ENCODE results near the gene C1R.

Gene C1R

DNA sequence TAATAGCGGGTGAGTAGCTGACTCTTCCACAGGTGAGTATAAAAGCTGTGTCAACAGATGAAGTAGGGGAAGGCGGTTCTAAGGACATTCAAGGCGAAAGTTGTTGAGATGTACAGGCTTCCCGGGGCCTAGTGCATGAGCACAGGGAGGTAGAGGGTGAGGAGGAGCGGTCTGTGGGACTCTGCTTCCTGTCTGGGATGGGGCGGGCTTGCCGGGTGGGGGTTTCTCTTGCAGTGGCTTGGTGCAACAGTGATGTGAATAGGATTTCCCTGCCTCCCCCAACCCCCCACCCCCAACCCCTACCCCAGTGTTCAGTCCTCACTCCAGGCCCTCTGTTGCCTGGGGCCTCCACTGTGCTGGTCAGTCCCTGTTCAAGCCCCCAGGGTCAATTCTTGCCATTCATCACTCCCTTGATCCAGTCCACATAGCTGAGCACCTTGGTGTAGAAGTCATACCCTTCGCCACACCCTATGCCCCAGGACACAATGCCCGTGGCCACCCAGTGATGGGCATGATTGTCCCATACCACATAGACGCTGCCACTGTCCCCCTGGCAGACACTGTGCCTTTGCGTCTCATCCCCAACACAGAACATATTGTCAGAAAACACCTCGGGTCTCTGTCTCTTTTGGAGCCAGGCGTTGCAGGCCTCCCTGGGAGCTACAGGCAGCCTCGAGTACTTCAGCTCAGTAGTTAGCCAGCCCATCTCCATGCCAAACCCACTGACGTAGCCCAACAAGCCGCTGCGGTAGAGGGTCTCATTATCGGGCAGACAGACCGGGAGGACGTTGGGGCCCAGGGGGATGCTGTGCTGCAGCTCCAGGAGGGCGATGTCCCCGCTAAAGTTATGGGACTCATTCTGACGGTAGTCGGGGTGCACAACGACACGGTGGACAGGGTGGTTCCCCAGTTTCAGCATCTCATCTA is 4.0 kb upstream of the C1R start:
- no peak for DNase-seq

DNA sequence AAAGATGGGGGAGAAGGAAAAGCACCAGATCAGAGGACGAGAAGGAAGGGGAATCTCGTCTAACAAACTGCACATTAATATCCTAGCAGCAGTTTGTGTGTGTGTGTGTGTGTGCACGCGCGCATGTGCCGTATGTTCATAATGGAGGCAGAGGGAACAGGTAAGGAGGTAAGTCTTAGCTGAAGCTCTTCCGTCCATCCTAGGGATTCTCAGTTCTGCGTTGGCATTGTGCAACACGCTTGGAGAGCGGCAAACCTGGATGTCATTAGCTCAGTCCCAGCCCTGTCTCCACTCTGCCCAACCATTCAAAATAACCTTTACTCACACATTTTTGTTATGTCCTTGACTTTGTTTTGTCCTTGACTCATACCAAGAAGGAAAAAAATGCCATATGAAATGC is 1.6 kb upstream of the C1R start:
- DNase-seq, result no peak

DNA sequence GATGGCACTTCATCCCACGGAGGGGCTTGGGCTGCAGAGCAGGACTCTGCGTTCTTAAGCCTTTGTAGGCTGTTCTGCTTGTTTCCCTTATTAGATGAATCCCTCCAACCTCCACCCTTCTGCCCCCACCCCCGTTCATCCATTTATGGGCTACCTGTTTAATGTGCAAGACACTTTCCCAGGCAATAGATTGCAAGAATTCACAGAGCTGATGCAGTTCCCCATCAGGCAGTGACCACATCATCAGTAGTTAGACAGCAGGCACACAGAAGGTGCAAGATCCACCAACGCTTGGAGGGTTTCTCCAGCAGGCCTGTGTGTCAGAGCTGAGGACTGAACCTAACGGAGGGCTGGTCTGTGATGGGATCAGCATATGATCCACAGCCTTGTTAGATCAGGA is 1.2 kb upstream of the C1R start:
- no peak for DNase-seq

DNA sequence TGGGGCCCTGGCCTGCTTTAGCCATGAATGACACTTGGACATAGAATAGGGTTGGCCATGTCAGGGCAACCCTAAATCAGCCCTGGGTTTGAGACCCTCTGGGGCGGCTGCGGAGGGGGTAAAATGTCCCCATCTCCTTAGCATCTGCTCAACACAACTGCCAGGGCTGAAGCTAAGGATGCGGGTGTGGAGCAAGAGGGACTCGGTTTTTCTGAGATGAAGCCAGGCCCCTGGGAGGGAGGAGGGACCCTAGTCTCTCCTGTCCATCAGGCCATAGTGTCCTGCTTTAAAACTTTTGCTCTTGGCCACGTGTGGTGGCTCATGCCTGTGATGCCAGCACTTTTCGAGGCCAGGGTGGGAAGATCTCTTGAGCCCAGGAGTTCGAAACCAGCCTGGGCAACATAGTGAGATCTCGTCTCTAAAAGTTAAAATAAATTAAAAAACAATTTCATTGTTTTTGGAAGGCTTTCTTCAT is 778 bp upstream of the C1R start:
- no peak for DNase-seq

DNA sequence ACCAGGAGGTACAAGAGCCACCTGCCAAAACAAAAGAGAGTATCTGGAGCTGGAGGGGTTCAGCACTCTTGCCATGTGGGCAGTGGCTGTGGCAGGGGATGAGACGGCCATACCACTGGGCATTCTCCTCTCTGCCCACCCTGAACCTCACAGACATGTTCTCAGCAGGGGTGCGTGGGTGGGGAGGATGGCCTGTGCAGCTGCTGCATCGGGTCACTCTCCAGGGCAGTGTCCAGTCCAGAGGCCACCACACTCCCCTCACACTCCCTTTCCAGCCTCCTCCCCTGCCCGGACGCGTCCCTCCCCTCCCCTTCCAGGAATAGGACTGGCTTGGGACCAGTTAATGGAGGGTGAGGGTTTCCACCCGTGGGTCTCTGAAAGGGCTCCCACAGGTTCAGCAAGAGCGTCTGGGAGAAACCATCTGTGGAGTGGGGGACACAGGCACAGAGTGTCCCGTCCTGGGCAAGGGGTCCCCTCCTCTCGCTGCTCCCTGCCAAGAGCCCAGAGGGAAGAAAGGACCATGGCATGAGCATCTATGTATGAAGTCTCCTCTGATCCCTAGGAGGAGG is 501 bp downstream of the C1R start:
- DNase-seq, result no peak

DNA sequence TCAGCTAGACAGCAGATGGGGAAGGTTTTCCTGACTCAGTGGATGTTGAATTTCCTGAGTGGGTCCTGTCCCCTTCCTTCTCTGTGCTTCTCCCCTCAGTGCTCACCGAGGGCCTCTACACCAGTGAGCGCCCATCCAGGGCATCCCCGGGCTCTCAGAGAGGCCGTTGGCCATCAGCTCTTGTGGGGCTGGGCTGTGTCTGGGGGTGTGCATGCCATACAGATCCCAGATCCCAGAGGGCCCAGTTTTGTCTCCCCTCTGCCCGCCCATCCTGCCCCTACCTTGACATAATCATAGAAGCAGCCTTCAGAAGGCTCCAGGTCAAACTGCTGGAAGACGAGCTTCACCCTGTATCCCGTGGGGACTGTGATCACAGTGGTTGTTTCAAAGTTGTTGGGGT is 1.1 kb downstream of the C1R start:
- DNase-seq, result no peak

DNA sequence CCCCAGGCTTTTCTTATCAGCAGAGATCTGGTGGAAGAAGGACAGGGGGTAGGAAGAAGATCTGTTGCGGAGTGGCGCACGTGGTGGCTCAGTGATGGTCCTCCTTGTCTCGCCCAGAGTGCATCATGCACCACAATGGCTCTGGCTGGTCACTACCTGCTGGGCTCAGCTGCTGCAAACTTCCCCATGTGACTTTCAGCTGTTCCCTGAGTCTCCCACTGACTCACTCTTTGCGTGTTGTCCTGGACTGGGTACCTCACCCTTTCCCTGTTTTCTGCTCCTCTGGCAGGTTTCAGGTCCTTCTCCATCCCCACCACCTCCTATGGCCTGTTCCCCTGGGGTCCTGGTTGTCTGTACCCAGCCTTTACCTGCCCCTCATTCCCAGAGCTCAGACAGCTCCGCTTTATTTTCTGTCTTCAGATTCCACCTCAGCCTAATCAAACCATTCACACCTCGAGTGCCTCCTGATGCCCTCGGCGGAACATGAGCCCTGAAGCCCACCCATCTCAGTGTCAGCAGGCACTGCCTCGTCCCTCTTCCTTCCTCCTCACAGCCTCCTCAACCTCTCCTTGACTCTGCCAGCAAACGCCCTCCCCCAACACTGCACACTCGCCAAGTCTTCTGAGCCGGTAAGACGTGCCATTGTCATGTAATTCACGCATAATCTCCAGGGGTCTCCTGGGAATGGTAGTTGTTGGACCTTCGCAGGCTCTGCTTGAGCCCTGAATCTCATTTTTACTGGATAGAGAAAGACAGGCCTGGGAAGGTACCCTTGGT is 1.8 kb downstream of the C1R start:
- DNase-seq, result no peak

DNA sequence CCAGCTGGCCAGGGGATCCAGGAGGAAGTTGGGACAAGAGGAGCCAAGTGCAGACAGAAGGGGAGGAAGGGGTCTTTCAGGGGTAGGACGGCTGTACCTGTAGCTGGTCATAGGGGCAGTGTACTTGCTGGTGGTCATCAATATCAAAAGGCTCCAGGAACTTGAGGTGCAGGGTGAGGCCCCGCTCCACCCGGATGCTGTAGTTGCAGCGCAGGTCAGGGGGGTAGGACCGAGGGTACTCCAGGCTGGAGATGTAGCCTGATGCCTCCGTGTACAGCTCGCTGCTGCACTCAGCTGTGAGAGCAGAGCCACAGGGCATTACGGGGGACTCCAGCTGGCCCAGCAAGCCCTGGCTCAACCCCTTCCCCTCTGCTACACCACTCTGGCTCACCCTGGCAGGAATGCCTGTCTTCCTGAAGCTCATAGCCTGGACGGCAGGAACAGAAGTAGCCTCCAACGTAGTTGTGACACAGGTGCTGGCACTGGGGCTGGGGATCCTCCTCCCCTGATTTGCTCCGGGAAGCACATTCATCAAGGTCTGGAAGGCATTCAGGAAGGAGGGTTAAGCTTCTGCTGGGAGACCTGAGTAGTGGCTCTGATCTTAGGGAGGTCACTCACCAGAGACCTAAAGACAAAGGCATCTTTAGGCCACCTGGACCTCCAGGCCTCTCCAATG is 2.9 kb downstream of the C1R start:
- DNase-seq, result no peak

DNA sequence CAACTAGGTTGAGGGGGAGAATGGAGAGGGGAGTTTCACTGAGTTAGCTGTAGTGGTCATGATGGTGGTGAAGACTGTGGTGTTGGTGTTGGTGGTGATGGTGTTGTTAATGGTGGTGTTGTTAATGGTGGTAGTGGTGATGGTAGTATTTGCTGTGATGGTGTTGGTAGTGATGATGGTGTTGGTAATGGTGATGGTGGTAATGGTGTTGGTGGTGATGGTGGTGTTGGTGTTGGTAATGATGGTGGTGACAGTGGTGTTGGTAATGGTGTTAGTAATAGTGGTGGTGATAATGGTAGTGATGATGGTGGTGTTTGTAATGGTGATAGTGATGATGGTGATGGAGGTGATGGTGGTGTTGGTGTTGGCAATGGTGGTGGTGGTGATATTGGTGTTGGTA is 9.1 kb downstream of the C1R start:
- no peak for DNase-seq

DNA sequence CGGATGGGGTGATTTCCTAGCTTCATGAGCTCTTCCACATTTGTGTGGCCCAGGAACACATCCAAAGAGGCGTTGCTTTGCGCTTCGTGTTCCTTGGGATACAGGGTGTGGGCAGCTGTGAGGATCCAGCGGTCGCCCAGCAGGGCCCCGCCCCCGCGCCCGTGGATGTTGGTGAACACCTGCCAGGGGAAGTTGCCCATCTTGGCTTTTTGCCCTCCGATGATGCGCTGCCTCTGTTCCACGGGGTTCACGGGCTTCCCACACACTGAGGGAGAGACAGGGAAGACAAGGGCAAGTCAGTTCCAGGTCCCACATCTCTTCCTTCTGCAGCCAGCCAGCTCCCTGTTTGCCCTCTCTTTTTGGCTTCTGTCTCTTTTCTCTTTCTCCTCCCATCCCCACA is 11.2 kb downstream of the C1R start:
- DNase-seq, result no peak

DNA sequence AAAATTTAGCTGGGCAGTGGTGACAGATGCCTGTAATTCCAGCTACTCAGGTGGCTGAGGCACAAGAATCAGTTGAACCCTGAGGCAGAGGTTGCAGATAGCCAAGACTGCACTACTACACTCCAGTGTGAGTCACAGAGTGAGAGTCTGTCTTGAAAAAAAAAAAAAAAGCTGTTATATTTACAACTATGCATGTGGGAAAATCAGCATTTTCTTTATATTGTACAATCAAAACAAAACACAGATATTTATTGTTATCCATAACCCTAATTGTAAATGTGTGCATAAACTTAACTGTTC is 12.5 kb downstream of the C1R start:
- no peak for DNase-seq

DNA sequence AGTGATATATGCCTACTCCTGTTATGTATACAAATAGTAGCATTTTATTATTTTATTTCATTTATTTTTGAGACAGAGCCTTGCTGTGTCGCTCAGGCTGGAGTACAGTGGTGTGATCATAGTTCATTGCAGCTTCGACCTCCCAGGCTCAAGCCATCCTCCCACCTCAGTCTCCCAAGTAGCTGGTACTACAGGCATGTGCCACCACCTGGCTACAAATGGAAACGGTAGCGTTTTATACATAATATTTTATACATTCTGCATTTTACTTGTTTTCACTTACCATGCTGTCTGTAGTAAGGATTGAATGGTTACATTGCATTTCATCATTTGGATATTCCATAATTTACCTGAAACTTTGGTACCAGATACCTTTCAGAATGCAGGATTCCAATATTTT is 14.1 kb downstream of the C1R start:
- DNase-seq, result no peak

DNA sequence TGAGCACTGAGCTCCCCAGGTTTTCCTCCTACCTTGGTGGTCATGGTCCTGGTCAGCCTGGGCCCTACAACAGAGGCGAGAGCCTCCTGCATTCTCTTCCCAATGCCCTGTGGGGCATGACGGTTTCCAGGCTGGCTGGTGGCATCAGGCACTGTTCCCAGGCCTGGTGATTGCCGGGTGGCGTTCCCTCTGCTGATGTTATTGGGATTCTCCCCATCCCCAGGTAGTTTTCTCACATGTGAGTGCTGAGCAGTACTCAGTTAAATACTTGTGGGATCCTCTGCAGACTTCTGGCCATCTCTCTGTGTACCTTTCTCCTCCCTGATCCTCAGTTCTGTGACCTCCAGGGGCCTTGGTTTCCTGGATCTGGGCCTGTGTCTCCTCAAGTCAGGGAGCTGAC is 15.8 kb downstream of the C1R start:
- no peak for DNase-seq

DNA sequence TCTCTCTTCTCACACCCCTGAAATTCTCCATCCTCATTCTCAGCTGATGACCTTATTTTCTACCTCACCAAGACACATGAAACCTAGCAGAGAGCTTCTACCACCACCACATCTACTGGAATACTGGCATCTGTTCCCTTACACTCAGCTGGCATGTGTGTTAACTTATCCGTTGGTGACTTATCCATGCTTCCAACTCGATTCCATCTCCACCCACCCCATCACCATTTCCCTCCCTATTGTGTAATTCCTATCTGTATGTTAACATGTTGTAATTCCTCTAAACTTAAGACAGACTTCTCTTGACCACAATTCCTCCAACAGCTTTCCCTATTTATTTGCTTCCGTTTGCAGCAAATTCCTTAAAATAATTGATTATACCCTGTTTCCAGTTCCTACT is 16.3 kb downstream of the C1R start:
- DNase-seq, result no peak

DNA sequence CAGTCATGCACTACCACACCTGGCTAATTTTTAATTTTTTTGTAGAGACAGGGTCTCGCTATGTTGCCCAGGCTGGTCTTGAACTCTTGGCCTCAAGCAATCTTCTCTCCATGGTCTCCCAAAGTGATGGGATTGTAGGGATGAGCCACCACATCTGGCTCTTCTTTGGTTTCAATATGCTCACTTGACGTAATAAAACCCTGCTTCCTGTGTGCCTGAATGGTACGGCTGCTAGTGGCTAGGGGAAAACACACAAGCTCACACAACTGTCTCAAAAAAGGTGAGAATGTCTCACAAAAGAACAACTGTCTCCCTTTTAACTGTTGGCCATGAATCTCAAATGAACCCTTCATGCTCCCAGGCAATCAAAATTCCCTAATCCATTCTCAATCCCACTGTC is 16.7 kb downstream of the C1R start:
- DNase-seq, result no peak

DNA sequence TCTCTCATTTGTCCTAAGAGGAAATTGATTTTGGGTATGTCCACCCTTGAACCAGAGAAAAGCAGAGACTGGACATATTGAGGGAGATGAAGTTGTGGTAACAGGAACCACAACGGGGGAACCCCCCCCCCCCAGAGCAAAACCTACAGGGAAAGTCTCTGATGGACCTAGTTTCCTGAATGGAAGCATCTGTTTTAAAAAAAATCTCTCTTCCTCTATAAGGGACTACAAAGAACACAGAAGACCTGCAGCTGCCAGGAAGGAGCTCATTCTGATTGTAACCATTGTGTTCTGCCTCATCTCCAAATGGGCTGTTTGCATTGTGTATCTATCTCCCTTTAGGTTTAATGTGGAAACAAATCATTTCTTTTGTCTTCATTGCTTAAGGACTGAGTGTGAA is 18.3 kb downstream of the C1R start:
- DNase-seq, result no peak

DNA sequence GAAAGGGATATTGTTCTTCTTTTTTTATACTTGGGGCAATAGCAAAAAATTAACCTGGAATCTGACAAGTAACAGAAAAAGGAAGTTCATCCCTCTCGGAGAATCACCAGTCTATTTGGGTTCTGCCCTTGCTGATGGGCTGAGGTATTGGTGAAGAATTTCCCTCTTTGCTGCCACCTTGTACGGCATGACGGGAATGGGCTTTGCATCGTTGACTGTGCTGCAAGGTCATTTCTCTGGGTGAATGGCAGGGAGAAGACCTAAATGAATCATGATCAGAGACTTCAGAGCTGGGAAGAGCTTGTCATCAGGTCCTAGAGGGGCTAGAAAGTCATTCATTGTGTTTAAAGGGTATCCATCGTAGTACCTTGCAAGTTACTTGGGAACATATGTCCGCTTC is 19.7 kb downstream of the C1R start:
- DNase-seq, result no peak

DNA sequence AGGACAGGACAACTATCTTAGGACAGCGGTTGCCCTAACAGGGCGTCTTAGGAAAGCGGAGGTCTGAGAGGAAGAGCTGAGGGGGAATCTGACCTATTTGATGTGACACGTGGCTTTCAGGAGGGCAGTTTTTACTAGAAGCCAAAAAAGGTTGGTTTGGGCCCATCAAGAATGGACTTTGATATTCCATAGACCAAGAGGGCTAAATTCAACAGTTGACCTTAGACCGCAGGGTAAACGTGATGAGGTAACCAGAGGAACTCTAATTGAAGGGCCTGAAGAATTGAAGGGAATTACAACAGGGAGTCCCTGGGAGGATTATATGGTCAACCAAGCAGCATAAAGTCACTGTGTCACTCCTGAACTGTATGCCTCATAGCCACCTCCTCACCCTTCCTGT is 20.2 kb downstream of the C1R start:
- DNase-seq, result no peak

DNA sequence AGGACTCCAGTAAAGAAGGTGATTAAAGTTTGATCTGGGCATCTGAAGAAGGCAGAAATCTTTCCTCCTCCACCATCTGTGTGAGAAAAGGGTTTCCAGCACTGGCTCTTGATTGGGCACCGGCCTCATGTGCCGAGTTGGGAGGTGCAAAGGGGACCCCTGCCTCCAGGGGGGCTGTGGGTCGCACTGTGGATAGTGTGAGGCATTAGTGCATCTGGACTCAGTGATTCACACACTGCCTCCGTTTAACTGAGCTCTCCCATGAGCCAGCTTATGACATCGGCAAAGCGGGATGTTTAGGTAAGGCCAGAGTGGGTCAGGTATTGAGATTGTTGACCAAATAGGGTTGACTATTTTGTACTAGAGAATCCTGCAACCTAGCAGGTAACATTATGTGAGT is 22.9 kb downstream of the C1R start:
- no peak for DNase-seq

DNA sequence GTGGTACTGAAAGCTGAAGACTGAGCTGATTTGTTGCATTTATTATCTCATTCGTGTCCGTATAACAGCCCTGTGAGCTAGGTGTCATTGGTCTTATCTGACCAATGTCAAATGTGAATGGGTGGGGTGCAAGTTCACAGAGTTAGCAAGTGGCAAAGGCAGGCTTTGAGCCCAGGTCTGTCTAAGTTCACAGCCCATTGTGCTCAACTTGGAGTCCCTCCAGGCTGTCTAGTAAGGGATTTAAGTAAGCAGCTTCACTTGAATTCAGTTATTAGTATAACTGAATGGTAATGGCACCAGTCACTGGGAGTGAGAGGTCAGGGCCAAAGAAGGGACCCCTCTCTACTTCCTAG is 23.3 kb downstream of the C1R start:
- DNase-seq, result no peak

DNA sequence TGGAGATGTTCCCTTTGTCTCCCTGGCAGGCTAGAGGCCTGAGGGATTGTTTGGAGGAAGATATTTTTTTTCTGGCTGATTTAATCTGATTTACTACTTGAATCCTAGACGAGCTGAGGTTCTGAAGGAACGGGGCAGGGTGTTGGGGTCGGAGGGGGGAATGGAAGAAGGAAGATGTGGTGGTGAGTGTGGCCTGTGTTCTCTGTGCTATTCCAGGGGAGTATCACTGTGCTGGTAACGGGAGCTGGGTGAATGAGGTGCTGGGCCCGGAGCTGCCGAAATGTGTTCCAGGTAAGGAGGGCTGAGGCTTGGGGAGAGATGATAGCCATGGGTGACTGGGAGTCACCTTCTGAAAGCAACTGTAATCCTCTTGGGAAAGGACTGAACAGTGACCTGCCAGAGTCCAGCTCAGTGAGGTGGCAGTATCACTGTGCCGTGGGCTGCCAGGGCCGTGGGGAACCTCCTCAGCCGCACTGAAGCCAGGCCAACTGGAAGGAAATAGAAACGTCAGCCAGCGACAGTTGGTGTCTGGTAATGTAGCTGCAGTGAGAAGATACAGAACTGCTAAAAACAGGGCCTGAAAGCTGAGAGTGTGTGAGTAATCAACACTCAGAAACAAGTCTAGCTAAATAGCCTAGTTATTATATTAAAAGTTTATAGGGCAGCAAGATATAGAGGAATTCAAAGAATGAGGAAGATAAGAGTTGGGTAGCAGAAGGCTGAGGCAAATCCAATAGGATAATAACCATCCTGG is 23.8 kb downstream of the C1R start:
- no peak for DNase-seq

DNA sequence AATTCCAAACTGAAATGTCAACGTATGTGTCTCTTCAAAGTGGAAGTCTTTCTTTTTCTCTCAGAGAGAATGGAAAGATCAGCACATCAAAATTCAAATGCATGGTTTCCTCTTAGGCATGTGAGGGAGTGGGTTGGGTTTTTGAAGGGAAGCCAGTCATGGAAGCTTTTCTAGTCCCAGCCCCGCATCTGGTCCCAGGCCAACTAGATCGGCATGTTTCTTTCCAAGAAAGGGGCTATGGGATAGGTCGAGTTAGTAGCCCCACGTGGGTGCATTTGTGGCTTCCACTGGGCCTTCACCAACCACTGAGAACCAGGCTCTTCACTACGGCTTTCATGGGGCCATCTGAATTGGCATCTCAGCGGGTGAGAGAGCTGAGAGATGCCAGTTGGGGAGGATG is 25.1 kb downstream of the C1R start:
- no peak for DNase-seq

DNA sequence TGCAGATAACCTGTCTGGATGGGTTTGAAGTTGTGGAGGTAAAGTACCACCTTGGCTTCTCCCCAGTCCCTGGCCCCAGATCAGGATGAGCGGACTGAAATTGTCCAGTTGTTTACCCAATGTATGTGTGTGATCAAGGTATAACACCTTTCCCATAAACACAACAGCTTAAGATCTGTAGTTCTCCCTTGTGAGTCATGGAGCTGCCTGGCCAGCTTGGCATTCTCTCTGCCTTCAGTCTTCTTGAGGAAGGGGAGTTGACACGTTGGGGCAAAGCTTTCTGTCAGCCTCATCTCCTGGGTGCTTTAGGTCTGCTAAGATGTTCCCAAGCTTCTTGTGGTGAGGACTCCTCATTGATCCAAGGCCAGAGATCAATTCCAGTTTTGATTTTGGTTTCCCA is 25.6 kb downstream of the C1R start:
- DNase-seq, result no peak

All from NCI-H2107 (cell line).